ENCODE measurements around the gene SLC4A3.
"Not testable (repeated sequence)": the region's sequence is repeated elsewhere in the genome, so short reads cannot be mapped to it uniquely, and the experiment has no call there.

SLC4A3 gene

DNA sequence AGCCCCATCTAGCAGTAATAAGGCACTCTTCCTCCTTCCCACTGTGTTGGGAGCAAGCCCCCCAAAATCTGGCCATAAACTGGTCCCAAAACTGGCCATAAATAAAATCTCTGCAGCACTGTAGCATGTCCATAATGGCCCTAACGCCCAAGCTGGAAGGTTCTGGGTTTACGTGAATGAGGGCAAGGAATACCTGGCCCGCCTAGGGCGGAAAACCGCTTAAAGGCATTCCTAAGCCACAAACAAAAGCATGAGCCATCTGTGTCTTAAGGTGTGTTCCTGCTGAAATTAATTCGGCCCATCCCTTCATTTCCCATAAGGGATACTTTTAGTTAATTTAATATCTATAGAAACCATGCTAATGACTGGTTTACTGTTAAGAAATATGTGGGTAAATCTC lies 24.2 kb downstream of the SLC4A3 start:
- DNase-seq = not testable (repeated sequence)

GRCh38 chr2:219656526-219656925 lies 29.1 kb downstream of the SLC4A3 start:
- DNase-seq = no peak

- no peak for DNase-seq
Observed at GRCh38 chr2:219658196-219658846, 30.9 kb downstream of the SLC4A3 start.

- no peak for DNase-seq
Observed at GRCh38 chr2:219658874-219659273, 31.4 kb downstream of the SLC4A3 start.

DNA sequence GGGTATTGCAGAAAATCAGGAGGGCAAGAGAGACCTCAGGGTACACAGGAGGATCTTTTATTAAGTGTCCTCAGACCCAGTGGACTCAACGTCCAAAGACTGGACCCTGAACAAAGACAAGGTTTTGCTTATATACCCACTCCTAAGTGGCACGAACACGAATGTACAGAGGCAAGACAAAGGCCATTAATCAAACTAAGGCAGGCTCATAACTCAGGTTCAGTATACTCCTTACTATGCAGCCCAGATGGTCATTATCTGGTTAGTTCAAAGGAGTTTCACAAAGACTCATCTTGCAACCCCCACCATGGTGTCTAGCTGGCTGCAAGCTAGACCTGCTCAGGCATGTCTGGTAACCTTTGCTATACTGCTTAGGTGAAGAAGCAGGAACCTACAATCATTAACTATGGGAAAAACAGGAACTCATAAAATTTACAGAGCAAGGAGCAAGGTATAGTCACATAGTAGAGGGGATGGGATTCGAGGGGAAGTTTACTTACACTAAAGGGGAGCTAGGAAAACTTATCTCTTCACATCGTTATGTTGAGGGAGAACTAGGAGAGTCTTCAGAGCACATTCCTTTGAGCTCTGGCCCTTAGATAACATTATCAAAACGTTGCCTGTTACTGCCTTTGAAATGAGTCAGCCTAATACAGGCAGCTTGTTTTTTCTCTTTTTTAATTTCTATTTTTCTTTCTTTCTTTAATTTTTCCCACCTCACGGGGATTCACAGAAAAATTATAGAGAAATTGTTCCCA lies 33.9 kb downstream of the SLC4A3 start:
- DNase-seq = no peak

- DNase-seq = no peak
Observed at GRCh38 chr2:219661955-219662395, 34.5 kb downstream of the SLC4A3 start.

GRCh38 chr2:219662566-219662965 lies 35.1 kb downstream of the SLC4A3 start:
- DNase-seq = no peak

- DNase-seq = no peak
Observed at GRCh38 chr2:219663116-219663762, 35.8 kb downstream of the SLC4A3 start.

- no peak for DNase-seq
Observed at GRCh38 chr2:219664041-219664440, 36.6 kb downstream of the SLC4A3 start.

DNA sequence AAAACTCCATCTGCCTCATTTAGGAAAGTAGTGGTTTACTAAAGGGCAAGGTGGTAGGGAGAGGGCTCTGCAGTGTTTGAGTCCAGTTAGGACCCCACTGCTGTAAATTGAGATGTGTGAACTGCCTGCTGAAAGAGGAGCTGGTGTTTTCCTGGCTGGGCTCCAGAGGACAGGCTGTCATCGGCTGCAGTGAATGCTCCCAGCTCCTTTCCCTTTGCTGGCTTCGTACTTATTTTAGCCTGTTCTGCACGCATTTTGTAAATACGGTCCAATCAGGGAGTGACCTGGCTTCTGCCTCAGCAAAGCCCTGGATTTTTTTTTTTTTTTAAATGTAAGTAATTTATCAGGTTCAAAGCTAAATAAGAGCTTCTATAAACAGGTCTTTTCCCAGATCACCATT lies 37.5 kb downstream of the SLC4A3 start:
- DNase-seq = no peak

GRCh38 chr2:219665926-219666325 lies 38.5 kb downstream of the SLC4A3 start:
- DNase-seq = no peak

DNA sequence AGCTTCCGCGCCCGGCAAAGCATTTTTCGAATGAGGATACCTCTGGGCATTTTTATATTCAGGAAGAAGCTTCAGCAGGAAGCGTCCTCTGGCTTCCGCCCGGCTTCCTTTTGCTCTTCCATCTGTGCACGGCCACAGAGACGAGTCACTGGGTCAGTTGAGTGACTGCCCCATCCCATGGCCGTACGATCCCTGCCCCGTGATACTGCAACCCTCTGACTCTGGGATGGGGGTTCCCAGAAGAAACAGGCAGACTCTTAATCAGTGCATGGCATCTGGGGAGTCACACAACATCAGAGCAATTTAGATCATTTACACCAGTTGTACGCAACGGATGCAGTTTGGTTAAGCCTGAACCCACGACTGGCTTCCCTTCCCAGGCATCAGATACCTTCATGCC lies 40.9 kb downstream of the SLC4A3 start:
- DNase-seq = no peak

GRCh38 chr2:219670386-219670785 lies 43.0 kb downstream of the SLC4A3 start:
- DNase-seq = no peak

DNA sequence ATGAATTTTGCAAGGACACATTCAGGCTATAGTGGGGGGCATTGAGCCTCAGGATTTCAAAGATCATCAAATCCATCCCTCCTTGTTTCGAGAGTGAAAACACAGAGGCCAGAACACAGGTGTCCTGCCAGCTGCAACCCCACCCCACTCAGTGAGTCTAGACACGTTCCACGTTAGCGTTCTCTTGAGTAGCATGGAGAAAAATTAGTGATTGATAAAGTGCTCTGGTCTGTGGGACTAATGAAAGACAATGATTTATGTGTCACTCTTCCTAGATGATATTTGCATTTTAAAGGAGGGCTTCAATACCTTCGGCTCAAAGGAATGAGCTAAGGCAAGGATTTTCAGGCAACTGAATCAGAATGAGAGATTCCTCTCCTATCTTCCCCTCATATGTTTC lies 43.8 kb downstream of the SLC4A3 start:
- DNase-seq = no peak

DNA sequence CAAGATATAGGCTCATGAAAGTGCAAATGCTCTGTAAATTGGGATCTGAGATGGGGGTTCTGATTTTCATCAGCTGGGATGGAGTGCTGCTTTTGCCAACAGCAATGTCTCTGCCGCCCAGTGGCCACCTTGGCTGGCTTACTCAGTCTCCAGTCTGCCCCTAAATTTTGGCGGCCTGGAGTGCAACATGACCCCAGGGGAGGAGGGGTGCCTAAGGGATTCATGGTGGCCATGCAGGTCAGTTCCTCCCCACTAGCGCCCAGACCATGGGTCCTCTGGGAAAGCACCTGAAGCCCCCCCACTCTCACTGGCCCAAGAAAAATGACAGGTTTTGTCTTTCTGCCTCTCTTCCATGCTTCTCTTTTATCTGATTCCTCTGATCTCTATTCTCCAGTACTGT lies 45.0 kb downstream of the SLC4A3 start:
- DNase-seq = no peak

DNA sequence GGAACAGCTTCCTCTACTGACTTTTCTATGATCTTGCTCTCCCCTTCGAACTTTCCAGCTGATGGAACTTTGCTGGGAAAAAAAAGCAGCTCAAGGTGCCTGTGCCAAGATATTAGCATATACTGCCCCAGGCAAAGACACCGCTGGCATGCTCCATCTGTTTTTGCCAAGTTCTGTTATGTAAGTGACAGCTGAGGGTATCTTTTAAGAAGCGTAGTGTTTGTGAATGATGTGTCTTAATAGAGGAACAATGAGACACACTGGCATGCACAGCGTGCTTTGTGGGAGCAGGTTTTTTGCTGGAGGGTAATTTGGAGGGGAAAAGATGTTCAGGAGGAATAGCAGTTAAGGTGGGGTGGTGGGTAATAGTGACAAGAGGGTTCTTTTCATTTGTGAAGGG lies 47.8 kb downstream of the SLC4A3 start:
- DNase-seq = no peak

GRCh38 chr2:219676586-219676985 lies 49.2 kb downstream of the SLC4A3 start:
- no peak for DNase-seq

DNA sequence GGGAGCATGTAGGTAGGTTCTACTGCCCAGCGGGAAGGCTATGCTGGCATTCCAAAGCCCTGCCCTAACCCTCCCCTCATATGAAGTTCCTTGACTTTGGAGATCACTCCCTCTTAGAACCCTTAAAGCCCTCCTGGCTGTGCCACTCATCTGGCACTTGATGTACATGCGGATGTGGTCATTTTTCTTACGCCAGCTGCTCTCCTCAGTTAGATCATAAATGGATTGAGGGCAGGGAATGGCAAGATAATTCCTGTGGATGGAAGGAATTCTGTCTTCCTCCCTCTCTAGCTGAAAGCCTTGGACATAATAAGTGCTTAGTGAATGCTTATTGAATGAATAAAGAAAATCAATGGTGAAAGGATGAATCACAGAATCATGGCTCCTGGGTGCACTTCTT lies 51.6 kb downstream of the SLC4A3 start:
- DNase-seq = no peak

- no peak for DNase-seq
Observed at GRCh38 chr2:219679571-219679970, 52.1 kb downstream of the SLC4A3 start.

DNA sequence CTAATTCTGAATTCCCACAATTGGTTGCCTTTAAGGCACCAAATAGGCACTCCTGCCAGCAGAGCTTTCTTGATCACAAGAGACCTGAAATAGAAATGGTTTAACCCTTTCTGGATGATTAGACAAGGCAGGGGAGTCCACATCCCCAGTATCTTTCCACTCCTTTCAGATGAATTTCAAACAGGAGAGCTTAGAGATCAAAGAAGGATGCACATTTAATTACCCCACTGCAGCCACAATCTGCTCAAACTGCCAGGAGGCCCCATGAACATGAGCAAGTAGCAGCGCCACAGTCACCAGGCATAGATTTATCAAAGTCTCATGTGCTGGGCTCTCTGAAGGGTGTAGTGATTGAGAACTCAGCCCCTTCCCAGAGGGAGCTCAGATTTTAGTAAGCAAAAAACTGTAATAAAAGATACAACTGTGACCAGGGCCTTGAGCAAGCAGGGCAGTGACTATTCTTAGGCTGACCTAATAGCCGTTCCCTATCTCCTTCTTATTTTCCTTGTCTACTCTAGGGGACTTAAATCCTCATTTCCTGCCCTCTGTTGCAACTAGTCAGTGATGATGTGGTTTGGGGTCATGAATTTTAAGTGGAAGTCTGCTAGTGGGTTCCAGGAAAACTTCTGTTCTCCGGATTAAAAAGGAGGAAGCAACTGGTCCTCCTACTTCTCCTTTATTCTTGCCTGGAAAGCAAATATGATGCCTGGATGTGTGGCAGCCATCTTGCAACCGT lies 53.7 kb downstream of the SLC4A3 start:
- DNase-seq = no peak

- DNase-seq = no peak
Observed at GRCh38 chr2:219681694-219682300, 54.4 kb downstream of the SLC4A3 start.

DNA sequence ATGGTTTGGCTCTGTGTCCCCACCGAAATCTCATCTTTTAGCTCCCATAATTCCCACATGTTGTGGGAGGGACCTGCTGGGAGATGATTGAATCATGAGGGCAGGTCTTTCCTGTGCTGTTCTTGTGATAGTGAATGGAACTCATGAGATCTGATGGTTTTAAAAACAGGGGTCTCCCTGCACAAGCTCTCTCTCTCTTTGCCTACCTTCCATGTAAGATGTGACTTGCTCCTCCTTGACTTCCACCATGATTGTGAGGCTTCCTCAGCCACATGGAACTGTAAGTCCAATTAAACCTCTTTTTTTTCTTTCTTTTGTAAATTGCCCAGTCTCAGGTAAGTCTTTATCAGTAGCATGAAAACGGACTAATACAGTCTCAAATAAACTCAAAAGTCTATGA lies 56.0 kb downstream of the SLC4A3 start:
- not testable (repeated sequence) for DNase-seq

Measured in NCI-H1417 treated with DMSO at 0.1 percent for 48 hours (cell line).